ENCODE measurements around the gene TASP1.

The TASP1 gene

DNA sequence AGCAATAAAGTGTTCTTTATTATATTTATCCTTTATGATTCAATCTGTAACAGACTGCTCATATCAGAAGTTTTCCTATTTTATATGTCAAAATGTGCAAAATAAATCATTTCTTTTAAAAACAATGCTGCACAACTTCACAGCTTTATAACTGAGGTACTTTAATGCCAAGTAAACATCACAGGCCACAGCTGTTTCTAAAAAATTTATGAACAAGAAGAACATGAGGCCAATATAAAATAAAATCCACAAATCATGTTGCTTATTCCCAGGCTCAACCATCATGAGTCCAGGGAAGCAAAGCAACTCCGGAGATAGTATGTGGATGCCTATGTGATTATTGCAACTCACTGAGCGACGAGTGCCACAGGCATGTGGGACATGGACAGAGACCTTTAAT, 222.2 kb downstream of the TASP1 start:
- H3F3A ChIP-seq (ENCODE audit: insufficient read depth), result no peaks in the 10 kb centered on the region
- no peaks in the 10 kb centered on the region for H3K27me3 ChIP-seq (ENCODE audit: low read length)
- TF ChIP-seq EZH2phosphoT487 (conservative IDR thresholded peaks at IDR 0.05; ENCODE audit: low read length), result no peak
- H3K9me2 ChIP-seq (replicated peaks; ENCODE audit: insufficient read depth, low read length), result no peaks in the 10 kb centered on the region
- no peak overlapping the region for H3K27ac ChIP-seq (ENCODE audit: low read depth, low read length)
- no peak overlapping the region for H3K4me2 ChIP-seq (ENCODE audit: low read depth, low read length, poor library complexity, severe bottlenecking)
- H4K20me1 ChIP-seq (ENCODE audit: low read depth, low read length), result no peaks in the 10 kb centered on the region; the same call in 1 of the 2 replicates
- H2AFZ ChIP-seq (ENCODE audit: low read depth, low read length, severe bottlenecking), result no peak overlapping the region
- no peaks in the 10 kb centered on the region for H3K79me2 ChIP-seq (ENCODE audit: insufficient read depth, low read length)
- no peaks in the 10 kb centered on the region for H3K36me3 ChIP-seq (ENCODE audit: low read length)
- H3K9me3 ChIP-seq (ENCODE audit: insufficient read depth, low read length), result no peaks in the 10 kb centered on the region
- H3K9ac ChIP-seq (ENCODE audit: low read length), result no peak overlapping the region
- no peak overlapping the region for H3K4me3 ChIP-seq (ENCODE audit: insufficient read depth, low read length, poor library complexity, severe bottlenecking)

DNA sequence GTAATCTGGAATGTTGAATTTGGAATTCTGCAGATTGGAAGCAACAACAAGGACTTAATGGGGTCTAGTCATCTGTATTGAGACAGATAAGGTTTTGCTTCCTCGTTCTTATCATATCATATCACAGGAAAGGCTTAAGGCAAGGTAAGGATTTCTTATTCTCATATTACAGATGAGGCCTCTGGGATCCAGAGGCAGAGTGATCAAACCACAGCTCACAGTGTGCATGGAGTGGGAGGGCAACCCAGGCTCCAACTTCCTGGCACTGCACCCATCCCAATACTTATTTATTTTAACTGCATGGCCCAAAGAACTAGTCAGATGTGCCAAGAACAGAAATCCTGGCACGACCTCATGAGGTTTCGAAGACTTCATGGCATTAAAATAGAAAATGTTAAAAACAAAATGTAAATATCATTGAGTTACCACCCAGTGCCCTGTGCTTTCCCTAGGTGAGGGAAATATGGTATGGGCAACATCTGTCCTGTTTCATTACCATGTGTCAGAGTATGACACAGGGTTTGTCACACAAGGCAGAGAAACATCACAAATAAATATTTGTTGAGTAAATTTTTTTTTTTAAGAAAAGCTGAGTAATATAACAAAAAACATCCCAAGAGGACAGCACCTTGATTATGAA, 225.8 kb downstream of the TASP1 start:
- H3K9ac ChIP-seq (ENCODE audit: low read length), result no peak overlapping the region
- H4K20me1 ChIP-seq (ENCODE audit: low read depth, low read length), result no peaks in the 10 kb centered on the region
- H3K4me3 ChIP-seq (ENCODE audit: insufficient read depth, low read length, poor library complexity, severe bottlenecking), result no peak overlapping the region
- H3K27me3 ChIP-seq (ENCODE audit: low read length), result no peaks in the 10 kb centered on the region
- H3F3A ChIP-seq (ENCODE audit: insufficient read depth), result no peaks in the 10 kb centered on the region
- no peaks in the 10 kb centered on the region for H3K9me3 ChIP-seq (ENCODE audit: insufficient read depth, low read length)
- no peaks in the 10 kb centered on the region for H3K79me2 ChIP-seq (ENCODE audit: insufficient read depth, low read length)
- H3K36me3 ChIP-seq (ENCODE audit: low read length), result no peaks in the 10 kb centered on the region
- H3K27ac ChIP-seq (ENCODE audit: low read depth, low read length), result no peak overlapping the region
- H2AFZ ChIP-seq (ENCODE audit: low read depth, low read length, severe bottlenecking), result no peak overlapping the region
- TF ChIP-seq EZH2phosphoT487 (conservative IDR thresholded peaks at IDR 0.05; ENCODE audit: low read length), result no peak
- TF ChIP-seq, protein P1, sequence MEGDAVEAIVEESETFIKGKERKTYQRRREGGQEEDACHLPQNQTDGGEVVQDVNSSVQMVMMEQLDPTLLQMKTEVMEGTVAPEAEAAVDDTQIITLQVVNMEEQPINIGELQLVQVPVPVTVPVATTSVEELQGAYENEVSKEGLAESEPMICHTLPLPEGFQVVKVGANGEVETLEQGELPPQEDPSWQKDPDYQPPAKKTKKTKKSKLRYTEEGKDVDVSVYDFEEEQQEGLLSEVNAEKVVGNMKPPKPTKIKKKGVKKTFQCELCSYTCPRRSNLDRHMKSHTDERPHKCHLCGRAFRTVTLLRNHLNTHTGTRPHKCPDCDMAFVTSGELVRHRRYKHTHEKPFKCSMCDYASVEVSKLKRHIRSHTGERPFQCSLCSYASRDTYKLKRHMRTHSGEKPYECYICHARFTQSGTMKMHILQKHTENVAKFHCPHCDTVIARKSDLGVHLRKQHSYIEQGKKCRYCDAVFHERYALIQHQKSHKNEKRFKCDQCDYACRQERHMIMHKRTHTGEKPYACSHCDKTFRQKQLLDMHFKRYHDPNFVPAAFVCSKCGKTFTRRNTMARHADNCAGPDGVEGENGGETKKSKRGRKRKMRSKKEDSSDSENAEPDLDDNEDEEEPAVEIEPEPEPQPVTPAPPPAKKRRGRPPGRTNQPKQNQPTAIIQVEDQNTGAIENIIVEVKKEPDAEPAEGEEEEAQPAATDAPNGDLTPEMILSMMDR (IDR thresholded peaks at IDR 0.05; ENCODE audit: insufficient read depth, low read length, poor library complexity, severe bottlenecking), result no peak
- H3K9me2 ChIP-seq (replicated peaks; ENCODE audit: insufficient read depth, low read length), result no peaks in the 10 kb centered on the region
- no peak overlapping the region for H3K4me2 ChIP-seq (ENCODE audit: low read depth, low read length, poor library complexity, severe bottlenecking)

DNA sequence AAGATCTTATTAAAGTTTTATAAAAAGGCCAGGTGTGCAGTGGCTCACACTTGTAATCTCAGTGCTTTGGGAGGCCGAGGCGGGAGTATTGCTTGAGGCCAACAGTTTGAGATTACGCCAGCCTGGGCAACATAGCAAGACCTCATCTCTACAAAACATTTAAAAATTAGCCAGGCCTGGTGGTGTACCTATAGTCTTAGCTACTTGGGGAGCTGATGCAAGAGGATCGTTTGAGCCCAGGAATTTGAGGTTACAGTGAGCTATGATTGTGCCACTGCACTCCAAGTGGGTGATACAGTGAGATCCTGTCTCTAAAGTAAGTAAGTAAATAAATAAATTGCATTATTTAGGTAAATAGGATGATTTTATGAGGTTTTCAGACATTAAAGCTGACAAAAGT, 234.4 kb downstream of the TASP1 start:
- no peak overlapping the region for H2AFZ ChIP-seq (ENCODE audit: low read depth, low read length, severe bottlenecking)
- no peaks in the 10 kb centered on the region for H4K20me1 ChIP-seq (ENCODE audit: low read depth, low read length)
- TF ChIP-seq, protein P1 (IDR thresholded peaks at IDR 0.05; ENCODE audit: insufficient read depth, low read length, poor library complexity, severe bottlenecking), result no peak
- TF ChIP-seq EZH2phosphoT487 (conservative IDR thresholded peaks at IDR 0.05; ENCODE audit: low read length), result no peak
- no peaks in the 10 kb centered on the region for H3K36me3 ChIP-seq (ENCODE audit: low read length)
- no peak overlapping the region for H3K9ac ChIP-seq (ENCODE audit: low read length)
- no peak overlapping the region for H3K27ac ChIP-seq (ENCODE audit: low read depth, low read length)
- H3K79me2 ChIP-seq (ENCODE audit: insufficient read depth, low read length), result no peaks in the 10 kb centered on the region
- H3K4me3 ChIP-seq (ENCODE audit: insufficient read depth, low read length, poor library complexity, severe bottlenecking), result no peak overlapping the region
- no peaks in the 10 kb centered on the region for H3F3A ChIP-seq (ENCODE audit: insufficient read depth)
- no peaks in the 10 kb centered on the region for H3K9me3 ChIP-seq (ENCODE audit: insufficient read depth, low read length)
- H3K4me2 ChIP-seq (ENCODE audit: low read depth, low read length, poor library complexity, severe bottlenecking), result no peak overlapping the region
- H3K9me2 ChIP-seq (replicated peaks; ENCODE audit: insufficient read depth, low read length), result no peaks in the 10 kb centered on the region
- H3K27me3 ChIP-seq (ENCODE audit: low read length), result no peaks in the 10 kb centered on the region

DNA sequence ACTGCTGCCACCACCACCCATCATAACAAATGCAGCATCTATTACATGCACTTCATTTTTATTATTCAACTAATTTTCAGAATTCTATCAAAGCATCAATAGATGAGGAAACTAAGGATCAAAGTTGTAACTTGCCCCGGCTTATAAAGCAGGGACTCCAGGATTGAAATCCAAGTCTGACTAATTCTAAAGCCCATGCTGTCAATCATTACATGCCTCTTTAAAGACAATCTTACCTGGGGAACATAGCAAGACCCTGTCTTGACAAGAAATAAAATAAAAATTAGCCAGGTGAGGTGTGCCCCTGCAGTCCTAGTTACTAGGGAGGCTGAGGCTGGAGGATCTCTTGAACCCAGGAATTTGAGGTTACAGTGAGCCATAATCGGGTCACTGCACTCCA, 235.3 kb downstream of the TASP1 start:
- Histone ChIP-seq H3K27me3 (ENCODE audit: low read length) (no peaks in the 10 kb centered on the region), H2AFZ (ENCODE audit: low read depth, low read length, severe bottlenecking) (no peak overlapping the region), H3K4me2 (ENCODE audit: low read depth, low read length, poor library complexity, severe bottlenecking) (no peak overlapping the region), H3K36me3 (ENCODE audit: low read length) (no peaks in the 10 kb centered on the region), H3K9ac (ENCODE audit: low read length) (no peak overlapping the region), H3K27ac (ENCODE audit: low read depth, low read length) (no peak overlapping the region), H3K9me3 (ENCODE audit: insufficient read depth, low read length) (no peaks in the 10 kb centered on the region), H4K20me1 (ENCODE audit: low read depth, low read length) (no peaks in the 10 kb centered on the region), H3K79me2 (ENCODE audit: insufficient read depth, low read length) (no peaks in the 10 kb centered on the region), H3K9me2 (replicated peaks; ENCODE audit: insufficient read depth, low read length) (no peaks in the 10 kb centered on the region), H3F3A (ENCODE audit: insufficient read depth) (no peaks in the 10 kb centered on the region), H3K4me3 (ENCODE audit: insufficient read depth, low read length, poor library complexity, severe bottlenecking) (no peak overlapping the region)
- no peak for TF ChIP-seq EZH2phosphoT487 (conservative IDR thresholded peaks at IDR 0.05; ENCODE audit: low read length)
- TF ChIP-seq, protein P1 (IDR thresholded peaks at IDR 0.05; ENCODE audit: insufficient read depth, low read length, poor library complexity, severe bottlenecking), result no peak
